ENCODE results near the gene APBB1IP.

DNA sequence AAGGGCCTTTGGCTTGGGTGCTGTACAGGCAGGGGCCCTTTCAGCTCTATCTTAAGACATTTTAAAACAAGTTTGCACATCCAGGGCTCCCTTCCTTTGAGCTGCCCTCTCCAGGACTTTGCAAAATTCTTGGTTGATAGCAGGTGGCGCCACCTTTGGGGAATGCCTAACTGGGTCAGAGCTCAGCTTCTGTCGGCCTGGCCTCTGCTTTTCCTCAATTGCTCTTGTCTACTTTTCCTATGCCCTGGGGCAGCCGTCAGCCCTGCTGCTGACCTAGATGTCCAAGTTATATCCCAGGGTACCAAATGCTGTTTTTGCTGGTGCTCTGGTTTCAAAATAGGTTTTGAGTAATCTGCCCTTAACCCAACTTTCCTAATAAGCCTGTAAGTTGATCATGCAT lies 65.8 kb downstream of the APBB1IP start:
- TF ChIP-seq, protein P1, sequence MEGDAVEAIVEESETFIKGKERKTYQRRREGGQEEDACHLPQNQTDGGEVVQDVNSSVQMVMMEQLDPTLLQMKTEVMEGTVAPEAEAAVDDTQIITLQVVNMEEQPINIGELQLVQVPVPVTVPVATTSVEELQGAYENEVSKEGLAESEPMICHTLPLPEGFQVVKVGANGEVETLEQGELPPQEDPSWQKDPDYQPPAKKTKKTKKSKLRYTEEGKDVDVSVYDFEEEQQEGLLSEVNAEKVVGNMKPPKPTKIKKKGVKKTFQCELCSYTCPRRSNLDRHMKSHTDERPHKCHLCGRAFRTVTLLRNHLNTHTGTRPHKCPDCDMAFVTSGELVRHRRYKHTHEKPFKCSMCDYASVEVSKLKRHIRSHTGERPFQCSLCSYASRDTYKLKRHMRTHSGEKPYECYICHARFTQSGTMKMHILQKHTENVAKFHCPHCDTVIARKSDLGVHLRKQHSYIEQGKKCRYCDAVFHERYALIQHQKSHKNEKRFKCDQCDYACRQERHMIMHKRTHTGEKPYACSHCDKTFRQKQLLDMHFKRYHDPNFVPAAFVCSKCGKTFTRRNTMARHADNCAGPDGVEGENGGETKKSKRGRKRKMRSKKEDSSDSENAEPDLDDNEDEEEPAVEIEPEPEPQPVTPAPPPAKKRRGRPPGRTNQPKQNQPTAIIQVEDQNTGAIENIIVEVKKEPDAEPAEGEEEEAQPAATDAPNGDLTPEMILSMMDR (IDR thresholded peaks at IDR 0.05; ENCODE audit: low read depth, low read length) = peak; percentile 9
- no peak for TF ChIP-seq POLR2A (IDR thresholded peaks at IDR 0.05; ENCODE audit: extremely low read depth, insufficient read length)
